NB4 (cell line): ENCODE results near the gene CREB3L1.
A peak's percentile ranks its signal among the peaks of the same experiment; 100 is the strongest.

Experiments
- DNase-seq: peaks from one replicate; pipeline ENCODE4 v3.0.0; 2010; ENCODE audit warnings: low read depth
- H3K4me3 ChIP-seq: one replicate; pipeline ENCODE4 v1.5.1; 2011; ENCODE audit warnings: mild to moderate bottlenecking, low read depth, low read length, moderate library complexity
- MYC ChIP-seq: IDR thresholded peaks from 2 replicates; pipeline ENCODE4 v1.6.1; 2011; ENCODE audit warnings: low read depth, low read length
- POLR2A ChIP-seq: IDR thresholded peaks from 2 replicates; pipeline ENCODE4 v1.6.1; 2011; ENCODE audit warnings: mild to moderate bottlenecking; ENCODE audit not compliant: insufficient read length; ENCODE audit errors: extremely low read depth
- TF ChIP-seq, protein P1 (sequence below): IDR thresholded peaks from one replicate; pipeline ENCODE4 v1.5.1; 2012; ENCODE audit warnings: low read depth, low read length
- TF ChIP-seq, protein P2 (sequence below): IDR thresholded peaks from 2 replicates; pipeline ENCODE4 v1.6.1; 2011; ENCODE audit warnings: low read depth, low read length

Gene CREB3L1

DNA sequence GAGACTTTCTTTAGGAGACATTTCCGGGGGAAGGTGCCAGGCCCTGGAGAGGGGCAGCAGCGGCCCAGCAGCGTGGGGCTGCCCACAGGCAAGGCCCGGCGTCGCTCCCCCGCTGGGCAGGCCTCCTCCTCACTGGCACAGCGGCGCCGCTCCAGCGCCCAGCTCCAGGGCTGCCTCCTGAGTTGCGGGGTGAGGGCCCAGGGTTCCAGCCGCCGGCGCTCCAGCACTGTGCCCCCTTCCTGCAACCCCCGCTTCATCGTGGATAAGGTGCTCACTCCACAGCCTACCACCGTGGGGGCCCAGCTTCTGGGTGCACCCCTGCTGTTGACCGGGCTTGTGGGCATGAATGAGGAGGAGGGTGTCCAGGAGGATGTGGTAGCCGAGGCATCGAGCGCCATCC, 88.8 kb downstream of the CREB3L1 start:
- TF ChIP-seq, protein P1, sequence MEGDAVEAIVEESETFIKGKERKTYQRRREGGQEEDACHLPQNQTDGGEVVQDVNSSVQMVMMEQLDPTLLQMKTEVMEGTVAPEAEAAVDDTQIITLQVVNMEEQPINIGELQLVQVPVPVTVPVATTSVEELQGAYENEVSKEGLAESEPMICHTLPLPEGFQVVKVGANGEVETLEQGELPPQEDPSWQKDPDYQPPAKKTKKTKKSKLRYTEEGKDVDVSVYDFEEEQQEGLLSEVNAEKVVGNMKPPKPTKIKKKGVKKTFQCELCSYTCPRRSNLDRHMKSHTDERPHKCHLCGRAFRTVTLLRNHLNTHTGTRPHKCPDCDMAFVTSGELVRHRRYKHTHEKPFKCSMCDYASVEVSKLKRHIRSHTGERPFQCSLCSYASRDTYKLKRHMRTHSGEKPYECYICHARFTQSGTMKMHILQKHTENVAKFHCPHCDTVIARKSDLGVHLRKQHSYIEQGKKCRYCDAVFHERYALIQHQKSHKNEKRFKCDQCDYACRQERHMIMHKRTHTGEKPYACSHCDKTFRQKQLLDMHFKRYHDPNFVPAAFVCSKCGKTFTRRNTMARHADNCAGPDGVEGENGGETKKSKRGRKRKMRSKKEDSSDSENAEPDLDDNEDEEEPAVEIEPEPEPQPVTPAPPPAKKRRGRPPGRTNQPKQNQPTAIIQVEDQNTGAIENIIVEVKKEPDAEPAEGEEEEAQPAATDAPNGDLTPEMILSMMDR, result no peak
- TF ChIP-seq, protein P2, sequence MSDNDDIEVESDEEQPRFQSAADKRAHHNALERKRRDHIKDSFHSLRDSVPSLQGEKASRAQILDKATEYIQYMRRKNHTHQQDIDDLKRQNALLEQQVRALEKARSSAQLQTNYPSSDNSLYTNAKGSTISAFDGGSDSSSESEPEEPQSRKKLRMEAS, result no peak
- TF ChIP-seq MYC (no peak), POLR2A (no peak)
- no peak overlapping the region for H3K4me3 ChIP-seq
- DNase-seq, result no peak

DNA sequence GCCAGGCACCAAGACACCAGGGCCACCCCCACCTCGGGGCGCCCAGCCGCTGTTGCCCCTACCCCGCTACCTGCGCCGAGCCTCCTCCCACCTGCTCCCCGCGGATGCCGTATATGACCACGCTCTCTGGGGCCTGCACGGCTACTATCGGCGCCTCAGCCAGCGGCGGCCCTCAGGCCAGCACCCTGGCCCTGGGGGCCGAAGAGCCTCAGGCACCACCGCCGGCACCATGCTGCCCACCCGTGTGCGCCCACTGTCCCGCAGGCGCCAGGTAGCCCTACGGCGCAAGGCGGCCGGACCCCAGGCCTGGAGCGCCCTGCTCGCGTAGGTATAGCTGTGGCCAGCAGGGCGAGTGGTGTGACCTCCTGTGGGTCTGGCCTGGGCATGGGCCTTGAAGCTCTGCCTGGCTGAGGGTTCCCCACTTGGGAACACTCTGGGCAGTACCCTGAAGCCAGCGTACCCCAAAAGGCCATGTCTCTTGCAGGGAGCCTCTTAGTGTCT, 89.2 kb downstream of the CREB3L1 start:
- TF ChIP-seq MYC (no peak), POLR2A (no peak)
- TF ChIP-seq, protein P2, result no peak
- TF ChIP-seq, protein P1, result no peak
- no peak overlapping the region for H3K4me3 ChIP-seq
- peak; percentile 14 for DNase-seq

DNA sequence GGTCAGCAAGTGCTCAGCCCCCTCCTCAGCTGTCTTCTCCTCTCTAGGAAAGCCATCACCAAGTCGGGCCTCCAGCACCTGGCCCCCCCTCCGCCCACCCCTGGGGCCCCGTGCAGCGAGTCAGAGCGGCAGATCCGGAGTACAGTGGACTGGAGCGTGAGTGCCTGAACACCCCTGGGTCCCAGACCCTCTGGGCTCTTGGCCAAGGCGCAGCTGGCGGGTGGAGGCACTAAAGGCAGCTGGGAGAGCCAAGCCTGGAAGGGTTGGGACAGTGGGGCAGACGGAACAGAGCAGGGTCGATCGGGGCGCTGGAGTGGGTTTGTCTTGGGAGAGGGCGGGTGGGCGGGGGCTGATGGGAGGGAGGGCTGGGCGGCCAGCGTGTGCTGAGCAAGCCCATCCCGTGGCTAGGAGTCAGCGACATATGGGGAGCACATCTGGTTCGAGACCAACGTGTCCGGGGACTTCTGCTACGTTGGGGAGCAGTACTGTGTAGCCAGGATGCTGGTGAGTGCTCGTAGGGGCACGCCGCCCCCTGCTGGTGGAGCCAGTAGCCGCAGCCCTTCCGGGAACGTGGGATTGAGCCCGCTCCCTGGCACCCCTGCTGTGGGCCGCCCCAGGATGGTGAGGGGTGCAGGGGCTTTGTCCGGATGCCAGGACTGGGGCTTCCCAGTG, 89.9 kb downstream of the CREB3L1 start:
- peak; percentile 74 for DNase-seq
- H3K4me3 ChIP-seq, result no peak overlapping the region

DNA sequence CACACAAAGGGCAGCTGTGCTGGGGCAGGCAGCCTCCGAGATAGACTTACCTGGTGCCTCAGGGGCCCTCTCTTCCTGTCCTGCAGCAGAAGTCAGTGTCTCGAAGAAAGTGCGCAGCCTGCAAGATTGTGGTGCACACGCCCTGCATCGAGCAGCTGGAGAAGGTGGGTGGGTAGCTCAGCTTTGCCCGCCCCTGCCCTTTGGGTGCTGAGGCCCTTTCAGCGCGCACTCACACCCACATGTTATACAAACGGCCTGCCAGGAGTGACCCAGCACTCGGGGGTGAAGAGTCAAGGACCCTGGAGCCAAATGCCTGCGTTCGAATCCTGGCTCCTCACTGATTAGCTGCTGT, 90.4 kb downstream of the CREB3L1 start:
- H3K4me3 ChIP-seq, result no peak overlapping the region
- no peak for DNase-seq
- TF ChIP-seq, protein P2, result no peak
- TF ChIP-seq POLR2A (no peak), MYC (no peak)
- TF ChIP-seq, protein P1, result no peak

More for the DNA sequence above, 89.9 kb downstream of the CREB3L1 start:
- TF ChIP-seq, protein P1, result peak; percentile 59
- TF ChIP-seq, protein P2, result peak; percentile 45; the same call in 1 of the 2 replicates
- TF ChIP-seq POLR2A (no peak), MYC (0 out of 2 replicates have a peak, but pooled peaks have one; percentile 34)

DNA sequence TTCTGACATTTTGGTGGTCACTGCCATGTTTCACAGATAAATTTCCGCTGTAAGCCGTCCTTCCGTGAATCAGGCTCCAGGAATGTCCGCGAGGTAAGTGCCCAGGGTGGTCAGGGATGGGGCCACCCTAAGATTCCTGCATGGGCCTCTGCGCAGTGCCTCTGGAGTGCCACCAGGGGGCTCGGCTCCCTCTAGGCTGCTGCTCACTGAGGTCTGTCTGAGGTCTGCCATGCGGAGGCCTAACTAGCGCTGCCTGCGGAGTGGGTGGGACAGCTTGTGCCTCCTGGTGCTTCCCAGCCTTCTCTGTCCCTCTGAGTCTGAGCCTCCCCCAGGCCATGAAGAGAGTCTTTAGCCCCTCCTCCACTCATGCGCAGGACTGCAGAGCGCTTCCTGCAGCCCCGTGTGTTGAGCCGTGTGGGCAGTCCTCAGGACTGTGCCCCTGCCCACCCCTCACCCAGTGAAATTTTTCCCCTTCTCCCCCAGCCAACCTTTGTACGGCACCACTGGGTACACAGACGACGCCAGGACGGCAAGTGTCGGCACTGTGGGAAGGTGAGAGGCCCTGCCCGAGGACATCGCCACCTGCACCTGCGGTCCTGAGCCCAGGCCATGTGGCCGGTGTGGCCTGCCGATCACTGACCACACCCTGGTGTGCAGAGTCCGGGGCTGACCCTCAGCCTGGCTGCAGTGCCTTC, 92.1 kb downstream of the CREB3L1 start:
- no peak overlapping the region for H3K4me3 ChIP-seq
- peak; percentile 73 for DNase-seq
- TF ChIP-seq, protein P1, result peak; percentile 86
- TF ChIP-seq POLR2A (no peak), MYC (no peak)
- TF ChIP-seq, protein P2, result peak; percentile 54; the same call in 1 of the 2 replicates
